ENCODE results near the gene SMARCA2. TPM values are rescaled to one million over a fixed set of nuclear protein-coding genes. Genes with fewer than 3 reads are reported as not detected.

Gene SMARCA2
- total and polyA plus RNA-seq, 9 of the 15 experiments (the other 6 are each of a cell fraction or from before 2014, with no cell fraction given) = 8.0 to 34.8 (median 25.5) TPM

DNA sequence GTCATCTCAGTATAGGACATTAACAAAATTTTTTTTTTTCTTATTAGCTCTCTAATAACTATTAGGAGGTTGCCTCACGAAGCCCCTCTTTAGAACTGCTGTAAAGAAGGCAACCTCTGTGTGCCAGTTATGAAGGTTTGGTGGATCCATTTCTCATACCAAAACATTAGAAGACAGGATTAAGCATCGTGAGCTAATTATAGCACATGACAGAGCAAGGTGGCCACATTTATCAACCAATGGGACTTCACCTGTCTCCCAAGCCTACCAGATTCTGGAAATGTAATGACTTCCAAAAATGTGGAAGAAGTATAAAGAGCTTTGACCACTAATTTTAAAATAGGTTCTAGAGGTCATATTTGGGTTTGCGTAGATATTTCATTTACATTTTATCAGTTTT is 107.2 kb downstream of the SMARCA2 start:
- POLR2A ChIA-PET = interaction anchor here (1.6 kb wide), 1 partner anchor 9 kb away, joined by 5 read pairs; no protein-coding TSS in a partner anchor

More for the DNA sequence above, 107.2 kb downstream of the SMARCA2 start:
- no peak overlapping the region for H3K4me3 ChIP-seq
- ATAC-seq (no peak), FAIRE-seq (no peak), DNase-seq (ENCODE audit: extremely low read depth in 1 of 4, low spot score in 3 of 4) (no peak)
- H3K36me3 ChIP-seq (ENCODE audit: control insufficient read depth, insufficient read depth, low read length) = peaks cover 34% of the 10 kb centered on the region; the same call in 2 of the 3 replicates
- no peak overlapping the region for H3K9ac ChIP-seq (ENCODE audit: insufficient read depth in 1 of 2, low read depth in 2 of 2, low read length in 2 of 2)
- H3K9me1 ChIP-seq (ENCODE audit: control insufficient read depth, insufficient read depth, low read length) = no peaks in the 10 kb centered on the region
- in situ Hi-C loops (cut with MboI) = loop anchor here (10.0 kb wide), 1 partner anchor 397 kb away; no protein-coding TSS in a partner anchor
- WGBS (ENCODE audit: insufficient coverage, low coverage, missing lambda C conversion rate) = 93% methylated on average over 3 of the region's 3 CpGs
- H3K4me1 ChIP-seq (replicated peaks in 1 of 2; ENCODE audit: control insufficient read depth in 2 of 2, insufficient read depth in 2 of 2, low read length in 2 of 2) = no peaks in the 10 kb centered on the region
- H3K27me3 ChIP-seq (ENCODE audit: control insufficient read depth in 2 of 2, insufficient read depth in 2 of 2, low read length in 2 of 2) = no peaks in the 10 kb centered on the region
- H3K79me2 ChIP-seq (ENCODE audit: control insufficient read depth, insufficient read depth, low read length) = no peaks in the 10 kb centered on the region
- no peaks in the 10 kb centered on the region for H3K9me3 ChIP-seq (replicated peaks; ENCODE audit: control insufficient read depth, insufficient read depth, low read depth, low read length)
- H3K27ac ChIP-seq (ENCODE audit: extremely low read depth, low read depth, low read length) = no peak overlapping the region
- BruUV-seq (replicated peaks) = no TSS peak
- H4K20me1 ChIP-seq (replicated peaks; ENCODE audit: control insufficient read depth, insufficient read depth, low read length) = no peaks in the 10 kb centered on the region
- CTCF ChIA-PET (ENCODE audit: low intra/inter-chr PET ratio) = interaction anchor here (0.6 kb wide), 1 partner anchor 60 kb away, joined by 3 read pairs; no protein-coding TSS in a partner anchor
- intact Hi-C loops (cut with micrococcal nuclease) = no loop called here
- no peak for TF ChIP-seq MYNN (IDR thresholded peaks at IDR 0.05)
- TF ChIP-seq MYNN (CRISPR knock-in tag; IDR thresholded peaks at IDR 0.05) = no peak
- TF ChIP-seq, protein P1, sequence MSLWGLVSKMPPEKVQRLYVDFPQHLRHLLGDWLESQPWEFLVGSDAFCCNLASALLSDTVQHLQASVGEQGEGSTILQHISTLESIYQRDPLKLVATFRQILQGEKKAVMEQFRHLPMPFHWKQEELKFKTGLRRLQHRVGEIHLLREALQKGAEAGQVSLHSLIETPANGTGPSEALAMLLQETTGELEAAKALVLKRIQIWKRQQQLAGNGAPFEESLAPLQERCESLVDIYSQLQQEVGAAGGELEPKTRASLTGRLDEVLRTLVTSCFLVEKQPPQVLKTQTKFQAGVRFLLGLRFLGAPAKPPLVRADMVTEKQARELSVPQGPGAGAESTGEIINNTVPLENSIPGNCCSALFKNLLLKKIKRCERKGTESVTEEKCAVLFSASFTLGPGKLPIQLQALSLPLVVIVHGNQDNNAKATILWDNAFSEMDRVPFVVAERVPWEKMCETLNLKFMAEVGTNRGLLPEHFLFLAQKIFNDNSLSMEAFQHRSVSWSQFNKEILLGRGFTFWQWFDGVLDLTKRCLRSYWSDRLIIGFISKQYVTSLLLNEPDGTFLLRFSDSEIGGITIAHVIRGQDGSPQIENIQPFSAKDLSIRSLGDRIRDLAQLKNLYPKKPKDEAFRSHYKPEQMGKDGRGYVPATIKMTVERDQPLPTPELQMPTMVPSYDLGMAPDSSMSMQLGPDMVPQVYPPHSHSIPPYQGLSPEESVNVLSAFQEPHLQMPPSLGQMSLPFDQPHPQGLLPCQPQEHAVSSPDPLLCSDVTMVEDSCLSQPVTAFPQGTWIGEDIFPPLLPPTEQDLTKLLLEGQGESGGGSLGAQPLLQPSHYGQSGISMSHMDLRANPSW (CRISPR knock-in tag; IDR thresholded peaks at IDR 0.05) = no peak
- TF ChIP-seq ZNF586 (CRISPR knock-in tag; conservative IDR thresholded peaks at IDR 0.05) = no peak
- no peak for TF ChIP-seq NR3C1 (CRISPR knock-in tag; IDR thresholded peaks at IDR 0.05)
- TF ChIP-seq, protein P2, sequence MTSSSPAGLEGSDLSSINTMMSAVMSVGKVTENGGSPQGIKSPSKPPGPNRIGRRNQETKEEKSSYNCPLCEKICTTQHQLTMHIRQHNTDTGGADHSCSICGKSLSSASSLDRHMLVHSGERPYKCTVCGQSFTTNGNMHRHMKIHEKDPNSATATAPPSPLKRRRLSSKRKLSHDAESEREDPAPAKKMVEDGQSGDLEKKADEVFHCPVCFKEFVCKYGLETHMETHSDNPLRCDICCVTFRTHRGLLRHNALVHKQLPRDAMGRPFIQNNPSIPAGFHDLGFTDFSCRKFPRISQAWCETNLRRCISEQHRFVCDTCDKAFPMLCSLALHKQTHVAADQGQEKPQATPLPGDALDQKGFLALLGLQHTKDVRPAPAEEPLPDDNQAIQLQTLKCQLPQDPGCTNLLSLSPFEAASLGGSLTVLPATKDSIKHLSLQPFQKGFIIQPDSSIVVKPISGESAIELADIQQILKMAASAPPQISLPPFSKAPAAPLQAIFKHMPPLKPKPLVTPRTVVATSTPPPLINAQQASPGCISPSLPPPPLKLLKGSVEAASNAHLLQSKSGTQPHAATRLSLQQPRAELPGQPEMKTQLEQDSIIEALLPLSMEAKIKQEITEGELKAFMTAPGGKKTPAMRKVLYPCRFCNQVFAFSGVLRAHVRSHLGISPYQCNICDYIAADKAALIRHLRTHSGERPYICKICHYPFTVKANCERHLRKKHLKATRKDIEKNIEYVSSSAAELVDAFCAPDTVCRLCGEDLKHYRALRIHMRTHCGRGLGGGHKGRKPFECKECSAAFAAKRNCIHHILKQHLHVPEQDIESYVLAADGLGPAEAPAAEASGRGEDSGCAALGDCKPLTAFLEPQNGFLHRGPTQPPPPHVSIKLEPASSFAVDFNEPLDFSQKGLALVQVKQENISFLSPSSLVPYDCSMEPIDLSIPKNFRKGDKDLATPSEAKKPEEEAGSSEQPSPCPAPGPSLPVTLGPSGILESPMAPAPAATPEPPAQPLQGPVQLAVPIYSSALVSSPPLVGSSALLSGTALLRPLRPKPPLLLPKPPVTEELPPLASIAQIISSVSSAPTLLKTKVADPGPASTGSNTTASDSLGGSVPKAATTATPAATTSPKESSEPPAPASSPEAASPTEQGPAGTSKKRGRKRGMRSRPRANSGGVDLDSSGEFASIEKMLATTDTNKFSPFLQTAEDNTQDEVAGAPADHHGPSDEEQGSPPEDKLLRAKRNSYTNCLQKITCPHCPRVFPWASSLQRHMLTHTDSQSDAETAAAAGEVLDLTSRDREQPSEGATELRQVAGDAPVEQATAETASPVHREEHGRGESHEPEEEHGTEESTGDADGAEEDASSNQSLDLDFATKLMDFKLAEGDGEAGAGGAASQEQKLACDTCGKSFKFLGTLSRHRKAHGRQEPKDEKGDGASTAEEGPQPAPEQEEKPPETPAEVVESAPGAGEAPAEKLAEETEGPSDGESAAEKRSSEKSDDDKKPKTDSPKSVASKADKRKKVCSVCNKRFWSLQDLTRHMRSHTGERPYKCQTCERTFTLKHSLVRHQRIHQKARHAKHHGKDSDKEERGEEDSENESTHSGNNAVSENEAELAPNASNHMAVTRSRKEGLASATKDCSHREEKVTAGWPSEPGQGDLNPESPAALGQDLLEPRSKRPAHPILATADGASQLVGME (CRISPR knock-in tag; IDR thresholded peaks at IDR 0.05) = no peak
- no peak for TF ChIP-seq SIN3A (IDR thresholded peaks at IDR 0.05; ENCODE audit: borderline replicate concordance in 2 of 2, control insufficient read depth in 1 of 2, low read depth in 2 of 2, low read length in 2 of 2)
- no peak for TF ChIP-seq ETV1 (tag; conservative IDR thresholded peaks at IDR 0.05; ENCODE audit: low read depth)
- no peak overlapping the region for H3K4me2 ChIP-seq (ENCODE audit: insufficient read depth, low read length)
- H2AFZ ChIP-seq (ENCODE audit: low read depth, low read length) = no peak overlapping the region

All from K562 (cell line).